ENCODE measurements around the gene LRRC4C. TPM values are rescaled to one million over a fixed set of nuclear protein-coding genes. Genes with fewer than 3 reads are reported as not detected.

The LRRC4C gene
- total RNA-seq, 1 donor from 2014 or later, result not detected

DNA sequence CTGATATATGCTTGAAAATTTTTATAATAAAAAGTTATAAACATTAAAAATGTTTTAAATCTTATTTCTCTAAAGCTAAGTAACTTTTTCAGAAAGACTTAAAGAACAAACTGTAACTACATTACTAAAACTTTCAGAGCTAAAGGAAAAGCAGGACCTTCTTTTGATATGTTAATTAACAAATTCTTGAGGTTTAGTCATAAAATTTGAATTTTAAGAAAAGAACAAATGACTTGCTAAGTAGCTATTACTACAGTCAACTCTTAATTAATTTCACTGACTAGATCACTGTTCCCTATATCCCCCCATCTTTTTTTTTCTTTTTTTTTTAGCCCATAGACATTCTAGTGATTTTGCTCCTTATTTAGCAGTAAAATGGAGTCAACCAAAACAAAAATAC lies 344.4 kb downstream of the LRRC4C start:
- Mint-ChIP-seq H3K4me1 (ENCODE audit: low read depth) (no peaks in the 10 kb centered on the region), H3K4me3 (ENCODE audit: low read depth) (no peak overlapping the region), H3K36me3 (ENCODE audit: low read depth) (no peaks in the 10 kb centered on the region), H3K27me3 (ENCODE audit: low read depth) (no peaks in the 10 kb centered on the region), H3K9me3 (peaks cover 29% of the 10 kb centered on the region), H3K27ac (no peak overlapping the region)
- intact Hi-C loops (cut with micrococcal nuclease), result no loop called here
- no peak for DNase-seq (ENCODE audit: low spot score)

GRCh38 chr11:41113160-41113559 lies 346.3 kb downstream of the LRRC4C start:
- Mint-ChIP-seq H3K36me3 (ENCODE audit: low read depth) (no peaks in the 10 kb centered on the region), H3K27ac (no peak overlapping the region), H3K4me3 (ENCODE audit: low read depth) (no peak overlapping the region), H3K4me1 (ENCODE audit: low read depth) (no peaks in the 10 kb centered on the region), H3K9me3 (peaks cover 32% of the 10 kb centered on the region), H3K27me3 (ENCODE audit: low read depth) (no peaks in the 10 kb centered on the region)
- no peak for DNase-seq (ENCODE audit: low spot score)
- intact Hi-C loops (cut with micrococcal nuclease), result no loop called here

GRCh38 chr11:41110527-41110926 lies 348.9 kb downstream of the LRRC4C start:
- peaks cover 29% of the 10 kb centered on the region for H3K9me3 Mint-ChIP-seq
- no peaks in the 10 kb centered on the region for H3K4me1 Mint-ChIP-seq (ENCODE audit: low read depth)
- no peak overlapping the region for H3K27ac Mint-ChIP-seq
- no peaks in the 10 kb centered on the region for H3K27me3 Mint-ChIP-seq (ENCODE audit: low read depth)
- H3K36me3 Mint-ChIP-seq (ENCODE audit: low read depth), result no peaks in the 10 kb centered on the region
- no peak for DNase-seq (ENCODE audit: low spot score)
- intact Hi-C loops (cut with micrococcal nuclease), result no loop called here
- H3K4me3 Mint-ChIP-seq (ENCODE audit: low read depth), result no peak overlapping the region

GRCh38 chr11:41102471-41102870 lies 357.0 kb downstream of the LRRC4C start:
- no peak for DNase-seq (ENCODE audit: low spot score)
- Mint-ChIP-seq H3K4me1 (ENCODE audit: low read depth) (no peaks in the 10 kb centered on the region), H3K36me3 (ENCODE audit: low read depth) (no peaks in the 10 kb centered on the region), H3K9me3 (peaks cover 37% of the 10 kb centered on the region), H3K4me3 (ENCODE audit: low read depth) (no peak overlapping the region), H3K27ac (no peak overlapping the region), H3K27me3 (ENCODE audit: low read depth) (no peaks in the 10 kb centered on the region)
- intact Hi-C loops (cut with micrococcal nuclease), result no loop called here

DNA sequence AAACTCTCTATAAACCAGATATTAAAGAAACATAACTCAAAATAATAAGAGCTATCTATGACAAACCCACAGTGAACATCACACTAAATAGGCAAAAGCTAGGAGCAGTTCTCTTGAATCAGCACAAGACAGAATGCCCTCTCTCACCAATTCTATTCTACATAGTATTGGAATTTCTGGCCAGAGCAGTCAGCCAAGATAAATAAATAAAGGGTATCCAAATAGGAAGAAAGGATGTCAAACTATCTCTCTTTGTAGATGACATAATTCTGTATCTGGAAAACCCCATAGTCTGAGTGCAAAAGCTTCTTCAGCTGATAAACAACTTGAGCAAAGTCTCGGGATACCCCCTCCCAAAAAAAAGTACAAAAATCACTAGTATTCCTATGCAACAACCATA lies 359.8 kb downstream of the LRRC4C start:
- H3K4me3 Mint-ChIP-seq (ENCODE audit: low read depth), result no peak overlapping the region
- intact Hi-C loops (cut with micrococcal nuclease), result no loop called here
- no peaks in the 10 kb centered on the region for H3K36me3 Mint-ChIP-seq (ENCODE audit: low read depth)
- no peaks in the 10 kb centered on the region for H3K27me3 Mint-ChIP-seq (ENCODE audit: low read depth)
- DNase-seq (ENCODE audit: low spot score), result no peak
- H3K9me3 Mint-ChIP-seq, result peaks cover 49% of the 10 kb centered on the region
- H3K4me1 Mint-ChIP-seq (ENCODE audit: low read depth), result no peaks in the 10 kb centered on the region
- no peak overlapping the region for H3K27ac Mint-ChIP-seq

GRCh38 chr11:41085123-41085522 lies 374.3 kb downstream of the LRRC4C start:
- Mint-ChIP-seq H3K36me3 (ENCODE audit: low read depth) (no peaks in the 10 kb centered on the region), H3K9me3 (peaks cover 34% of the 10 kb centered on the region), H3K4me3 (ENCODE audit: low read depth) (no peak overlapping the region), H3K4me1 (ENCODE audit: low read depth) (no peaks in the 10 kb centered on the region), H3K27me3 (ENCODE audit: low read depth) (no peaks in the 10 kb centered on the region), H3K27ac (no peak overlapping the region)
- intact Hi-C loops (cut with micrococcal nuclease), result no loop called here
- DNase-seq (ENCODE audit: low spot score), result no peak

- intact Hi-C loops (cut with micrococcal nuclease), result no loop called here
- H3K4me3 Mint-ChIP-seq (ENCODE audit: low read depth), result no peak overlapping the region
- DNase-seq (ENCODE audit: low spot score), result no peak
- H3K4me1 Mint-ChIP-seq (ENCODE audit: low read depth), result no peaks in the 10 kb centered on the region
- H3K36me3 Mint-ChIP-seq (ENCODE audit: low read depth), result no peaks in the 10 kb centered on the region
- no peaks in the 10 kb centered on the region for H3K27me3 Mint-ChIP-seq (ENCODE audit: low read depth)
- H3K9me3 Mint-ChIP-seq, result peaks cover 39% of the 10 kb centered on the region
- H3K27ac Mint-ChIP-seq, result no peak overlapping the region
These were observed 377.6 kb downstream of the LRRC4C start for GRCh38 chr11:41081756-41082285.

GRCh38 chr11:41074318-41074717 lies 385.1 kb downstream of the LRRC4C start:
- intact Hi-C loops (cut with micrococcal nuclease), result no loop called here
- Mint-ChIP-seq H3K27me3 (ENCODE audit: low read depth) (no peaks in the 10 kb centered on the region), H3K4me3 (ENCODE audit: low read depth) (no peak overlapping the region), H3K9me3 (peaks cover 57% of the 10 kb centered on the region), H3K36me3 (ENCODE audit: low read depth) (no peaks in the 10 kb centered on the region), H3K27ac (no peak overlapping the region), H3K4me1 (ENCODE audit: low read depth) (no peaks in the 10 kb centered on the region)
- no peak for DNase-seq (ENCODE audit: low spot score)

DNA sequence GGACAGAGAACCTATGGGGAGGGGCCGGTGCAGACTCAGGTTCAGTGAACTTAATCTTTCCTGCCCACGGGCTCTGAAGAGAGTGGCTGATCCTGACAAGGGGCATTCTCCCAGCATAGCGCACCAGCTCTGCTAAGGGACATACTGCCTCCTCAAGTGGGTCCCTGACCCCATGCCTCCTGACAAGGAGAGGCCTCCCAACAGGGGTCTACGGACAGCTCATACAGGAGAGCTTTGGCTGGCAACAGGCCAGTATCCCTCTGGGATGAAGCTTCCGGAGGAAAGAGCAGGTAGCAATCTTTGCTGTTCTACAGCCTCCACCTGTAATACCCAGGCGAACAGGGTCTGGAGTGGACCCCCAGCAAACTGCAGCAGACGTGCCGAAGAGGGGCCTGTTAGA lies 394.0 kb downstream of the LRRC4C start:
- H3K9me3 Mint-ChIP-seq, result peaks cover 51% of the 10 kb centered on the region
- H3K36me3 Mint-ChIP-seq (ENCODE audit: low read depth), result no peaks in the 10 kb centered on the region
- no peak for DNase-seq (ENCODE audit: low spot score)
- no peaks in the 10 kb centered on the region for H3K27me3 Mint-ChIP-seq (ENCODE audit: low read depth)
- no peak overlapping the region for H3K4me3 Mint-ChIP-seq (ENCODE audit: low read depth)
- no peak overlapping the region for H3K27ac Mint-ChIP-seq
- no peaks in the 10 kb centered on the region for H3K4me1 Mint-ChIP-seq (ENCODE audit: low read depth)
- intact Hi-C loops (cut with micrococcal nuclease), result no loop called here

- no peaks in the 10 kb centered on the region for H3K4me1 Mint-ChIP-seq (ENCODE audit: low read depth)
- peaks cover 39% of the 10 kb centered on the region for H3K9me3 Mint-ChIP-seq
- DNase-seq (ENCODE audit: low spot score), result no peak
- H3K36me3 Mint-ChIP-seq (ENCODE audit: low read depth), result no peaks in the 10 kb centered on the region
- H3K27ac Mint-ChIP-seq, result no peak overlapping the region
- intact Hi-C loops (cut with micrococcal nuclease), result no loop called here
- no peak overlapping the region for H3K4me3 Mint-ChIP-seq (ENCODE audit: low read depth)
- no peaks in the 10 kb centered on the region for H3K27me3 Mint-ChIP-seq (ENCODE audit: low read depth)
These were observed 401.3 kb downstream of the LRRC4C start for GRCh38 chr11:41058138-41058537.

DNA sequence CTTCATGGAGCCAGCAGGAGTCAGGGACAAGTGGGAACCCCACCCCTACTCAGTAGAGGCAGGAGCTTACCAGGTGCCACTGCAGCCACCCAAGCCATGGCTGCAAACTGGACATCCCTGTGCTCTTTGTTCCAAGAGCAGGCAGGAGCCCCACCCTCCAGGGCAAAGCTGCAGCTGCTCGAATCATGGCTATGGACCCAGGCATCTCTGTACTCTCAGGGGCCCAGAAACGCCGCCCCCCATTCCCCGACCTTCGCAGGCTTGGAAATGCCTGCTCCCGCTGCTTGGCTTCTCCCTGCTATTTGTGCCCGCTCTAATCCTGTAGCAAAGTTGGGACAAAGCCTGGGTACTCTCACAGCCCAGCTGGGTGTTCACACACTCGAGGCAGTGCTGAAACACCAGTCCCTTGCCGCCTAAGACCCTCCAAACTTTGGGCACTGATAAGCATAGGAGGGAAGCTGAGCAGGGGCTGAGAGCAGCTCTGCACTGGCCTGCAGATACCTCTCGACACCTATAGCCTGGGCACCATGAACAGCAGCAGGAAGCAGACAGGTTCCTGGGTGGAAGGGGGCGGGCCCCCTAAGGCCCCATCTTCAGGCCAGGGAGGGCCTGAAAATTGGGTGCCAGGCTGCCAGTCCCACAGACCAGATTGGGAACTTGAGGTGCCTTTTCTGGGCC lies 402.4 kb downstream of the LRRC4C start:
- Mint-ChIP-seq H3K9me3 (peaks cover 38% of the 10 kb centered on the region), H3K27me3 (ENCODE audit: low read depth) (no peaks in the 10 kb centered on the region), H3K4me1 (ENCODE audit: low read depth) (no peaks in the 10 kb centered on the region), H3K4me3 (ENCODE audit: low read depth) (no peak overlapping the region), H3K27ac (no peak overlapping the region), H3K36me3 (ENCODE audit: low read depth) (no peaks in the 10 kb centered on the region)
- no peak for DNase-seq (ENCODE audit: low spot score)
- intact Hi-C loops (cut with micrococcal nuclease), result no loop called here

GRCh38 chr11:41053894-41054293 lies 405.6 kb downstream of the LRRC4C start:
- no peak overlapping the region for H3K27ac Mint-ChIP-seq
- H3K36me3 Mint-ChIP-seq (ENCODE audit: low read depth), result no peaks in the 10 kb centered on the region
- intact Hi-C loops (cut with micrococcal nuclease), result no loop called here
- H3K27me3 Mint-ChIP-seq (ENCODE audit: low read depth), result no peaks in the 10 kb centered on the region
- no peaks in the 10 kb centered on the region for H3K4me1 Mint-ChIP-seq (ENCODE audit: low read depth)
- no peak overlapping the region for H3K4me3 Mint-ChIP-seq (ENCODE audit: low read depth)
- H3K9me3 Mint-ChIP-seq, result peaks cover 39% of the 10 kb centered on the region
- no peak for DNase-seq (ENCODE audit: low spot score)

GRCh38 chr11:41051919-41052635 lies 407.4 kb downstream of the LRRC4C start:
- intact Hi-C loops (cut with micrococcal nuclease), result no loop called here
- Mint-ChIP-seq H3K27me3 (ENCODE audit: low read depth) (no peaks in the 10 kb centered on the region), H3K27ac (no peak overlapping the region)

More at GRCh38 chr11:41051919-41052635, 407.4 kb downstream of the LRRC4C start:
- peaks cover 47% of the 10 kb centered on the region for H3K9me3 Mint-ChIP-seq
- no peaks in the 10 kb centered on the region for H3K36me3 Mint-ChIP-seq (ENCODE audit: low read depth)
- H3K4me1 Mint-ChIP-seq (ENCODE audit: low read depth), result no peaks in the 10 kb centered on the region
- no peak for DNase-seq (ENCODE audit: low spot score)
- H3K4me3 Mint-ChIP-seq (ENCODE audit: low read depth), result no peak overlapping the region
